GM21515 (cell line): ENCODE data around the gene CDH8.

Source experiments
- ATAC-seq: cut with Tn5 transposase; IDR thresholded peaks from one replicate; pipeline ENCODE4 v1.9.1; 2021; ENCODE audit not compliant: unreplicated experiment

Gene CDH8

GRCh38 chr16:61665512-61665911 lies 370.7 kb downstream of the CDH8 start:
- no peak for ATAC-seq

- ATAC-seq, result no peak
Observed at GRCh38 chr16:61659936-61660335, 376.3 kb downstream of the CDH8 start.

GRCh38 chr16:61654962-61655361 lies 381.3 kb downstream of the CDH8 start:
- no peak for ATAC-seq

DNA sequence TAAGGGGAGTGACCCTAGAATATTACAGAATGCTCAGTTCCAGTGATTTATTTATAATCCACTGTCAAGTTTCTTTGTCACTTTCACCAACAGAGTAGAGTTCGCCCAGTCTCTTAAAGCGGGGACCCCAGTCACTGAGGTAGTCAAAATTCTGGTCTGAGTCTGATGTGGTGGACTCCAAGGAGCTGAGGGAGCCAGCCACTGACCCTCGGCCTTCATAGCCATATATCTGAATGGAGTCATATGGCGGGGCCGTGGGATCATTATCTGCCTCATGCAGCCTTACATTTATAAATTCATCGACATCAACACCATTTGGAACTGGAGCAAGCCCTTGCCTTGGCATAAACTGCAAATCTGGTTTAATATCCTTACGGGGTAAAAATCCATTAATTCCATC lies 382.7 kb downstream of the CDH8 start:
- no peak for ATAC-seq

DNA sequence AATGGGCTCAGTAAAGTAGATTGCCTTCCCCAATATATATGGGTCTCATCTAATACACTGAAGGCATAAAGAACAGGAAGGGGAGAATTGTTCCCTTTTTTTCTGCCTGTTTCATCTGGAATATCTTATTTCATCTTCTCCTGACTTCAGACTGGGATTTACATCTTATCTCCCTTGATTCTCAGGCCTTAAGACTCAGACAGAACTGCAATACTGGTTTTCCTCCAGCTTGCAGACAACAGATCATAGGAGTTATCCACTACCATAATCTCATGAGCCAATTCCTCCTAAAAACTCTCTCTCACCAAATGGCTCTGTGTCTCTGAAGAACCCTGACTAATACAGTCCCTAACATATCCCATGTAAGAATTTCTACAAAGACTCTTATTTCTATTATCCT lies 390.7 kb downstream of the CDH8 start:
- ATAC-seq, result no peak

DNA sequence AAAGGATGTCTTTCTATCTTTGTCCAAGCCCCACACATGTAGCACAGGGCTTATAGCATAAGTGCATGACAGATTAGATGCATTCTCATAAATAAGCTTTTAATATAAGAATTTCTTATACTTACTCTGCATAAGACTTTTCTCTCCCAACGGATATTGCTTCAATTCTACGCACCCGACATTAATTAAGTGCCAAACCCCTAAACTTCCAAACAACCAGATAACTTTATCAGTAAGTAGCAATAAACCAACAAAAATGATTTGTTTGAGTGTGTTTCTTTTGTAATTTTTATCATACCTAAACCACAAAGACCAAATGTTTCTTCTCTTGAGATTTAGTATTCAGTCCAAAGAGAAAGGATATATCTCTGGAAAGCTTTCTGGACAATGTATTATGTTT lies 391.5 kb downstream of the CDH8 start:
- no peak for ATAC-seq

GRCh38 chr16:61617219-61617783 lies 418.9 kb downstream of the CDH8 start:
- ATAC-seq, result no peak

DNA sequence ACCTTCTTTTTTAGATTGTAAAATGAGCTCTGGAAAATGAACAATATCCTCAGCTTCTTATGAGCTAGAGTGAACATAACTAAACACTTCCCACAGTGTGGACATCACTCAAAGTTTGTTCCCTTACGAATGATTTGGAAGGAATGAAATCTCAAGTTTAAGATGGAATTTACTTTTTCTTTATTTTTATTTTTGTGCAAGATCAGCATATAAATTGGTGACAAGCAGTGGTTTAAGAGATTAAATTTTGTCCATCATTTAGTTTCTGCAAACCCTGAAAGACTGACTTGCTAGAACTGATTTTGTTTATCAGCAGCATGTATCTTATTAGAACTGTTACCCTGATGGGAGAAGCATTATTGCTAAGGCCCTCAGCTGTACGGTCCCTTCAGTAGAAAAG lies 420.1 kb downstream of the CDH8 start:
- no peak for ATAC-seq

GRCh38 chr16:61611847-61612491 lies 424.3 kb downstream of the CDH8 start:
- no peak for ATAC-seq

DNA sequence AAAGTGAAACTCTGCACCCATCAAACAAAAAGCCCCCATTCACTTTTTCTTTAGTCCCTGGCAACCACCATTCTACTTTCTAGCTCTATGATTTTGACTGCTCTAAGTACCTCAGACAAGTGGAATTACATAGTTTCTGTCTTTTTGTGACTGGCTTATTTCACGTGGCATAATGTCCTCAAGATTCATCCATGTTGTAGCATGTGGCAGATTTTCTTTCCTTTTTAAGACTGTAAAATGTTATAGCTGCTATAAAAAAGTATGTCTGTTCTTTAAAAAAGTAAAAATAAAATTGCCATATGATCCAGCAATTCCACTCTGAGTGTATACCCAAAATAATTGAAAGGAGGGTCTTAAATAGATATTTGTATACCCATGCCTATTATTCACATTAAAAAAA lies 429.7 kb downstream of the CDH8 start:
- no peak for ATAC-seq
